ENCODE results near the gene MTX3. TPM values are rescaled to one million over a fixed set of nuclear protein-coding genes. Genes with fewer than 3 reads are reported as not detected.

MTX3 gene
- total RNA-seq, 2 donors from 2014 or later = 5.3 to 10.7 TPM

DNA sequence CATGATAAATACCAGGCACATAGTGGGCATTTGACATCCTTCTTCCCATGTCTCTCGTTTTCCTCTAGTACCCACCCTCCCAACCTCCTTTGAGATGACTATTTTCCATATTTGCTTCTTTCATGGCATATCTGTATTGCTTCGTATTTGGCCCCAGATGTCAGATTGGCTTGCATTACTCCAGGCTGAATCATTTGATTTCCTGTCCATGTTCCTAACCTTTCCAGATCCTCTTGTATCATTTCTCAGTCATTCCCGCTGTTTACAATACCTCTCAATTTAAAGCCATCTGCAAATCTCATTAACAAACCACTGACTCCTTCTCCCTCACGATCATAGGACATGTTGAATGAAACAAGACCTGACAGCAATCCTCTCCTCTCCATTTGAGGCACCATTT lies 19.9 kb downstream of the MTX3 start:
- Histone ChIP-seq H3K36me3 (no peaks in the 10 kb centered on the region), H3K4me3 (no peak overlapping the region), H3K27ac (no peak overlapping the region), H3K27me3 (no peaks in the 10 kb centered on the region), H3K9me3 (no peaks in the 10 kb centered on the region), H3K4me1 (no peaks in the 10 kb centered on the region)
- TF ChIP-seq, protein P1, sequence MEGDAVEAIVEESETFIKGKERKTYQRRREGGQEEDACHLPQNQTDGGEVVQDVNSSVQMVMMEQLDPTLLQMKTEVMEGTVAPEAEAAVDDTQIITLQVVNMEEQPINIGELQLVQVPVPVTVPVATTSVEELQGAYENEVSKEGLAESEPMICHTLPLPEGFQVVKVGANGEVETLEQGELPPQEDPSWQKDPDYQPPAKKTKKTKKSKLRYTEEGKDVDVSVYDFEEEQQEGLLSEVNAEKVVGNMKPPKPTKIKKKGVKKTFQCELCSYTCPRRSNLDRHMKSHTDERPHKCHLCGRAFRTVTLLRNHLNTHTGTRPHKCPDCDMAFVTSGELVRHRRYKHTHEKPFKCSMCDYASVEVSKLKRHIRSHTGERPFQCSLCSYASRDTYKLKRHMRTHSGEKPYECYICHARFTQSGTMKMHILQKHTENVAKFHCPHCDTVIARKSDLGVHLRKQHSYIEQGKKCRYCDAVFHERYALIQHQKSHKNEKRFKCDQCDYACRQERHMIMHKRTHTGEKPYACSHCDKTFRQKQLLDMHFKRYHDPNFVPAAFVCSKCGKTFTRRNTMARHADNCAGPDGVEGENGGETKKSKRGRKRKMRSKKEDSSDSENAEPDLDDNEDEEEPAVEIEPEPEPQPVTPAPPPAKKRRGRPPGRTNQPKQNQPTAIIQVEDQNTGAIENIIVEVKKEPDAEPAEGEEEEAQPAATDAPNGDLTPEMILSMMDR (IDR thresholded peaks at IDR 0.05) = no peak
- no peak for DNase-seq (ENCODE audit: low spot score)

DNA sequence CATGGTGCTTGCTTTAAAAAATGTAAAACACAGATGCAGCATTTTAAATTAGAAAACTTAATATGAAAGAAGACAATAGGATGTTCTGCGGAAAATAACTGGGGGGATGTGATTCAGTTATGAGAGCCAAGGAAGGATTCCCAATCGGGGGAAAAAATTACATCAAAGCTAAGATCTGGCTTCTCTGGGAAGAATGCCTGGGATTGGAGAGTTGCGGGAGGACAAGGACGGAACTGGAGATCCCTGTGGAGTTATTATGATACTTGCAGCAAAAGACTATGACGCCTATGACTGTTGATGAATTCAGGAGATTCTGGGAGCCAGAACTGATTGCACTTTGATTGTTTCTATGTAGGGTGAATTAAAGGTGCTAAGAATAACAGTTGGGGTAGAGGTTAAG lies 24.6 kb downstream of the MTX3 start:
- Histone ChIP-seq H3K4me1 (no peaks in the 10 kb centered on the region), H3K27ac (no peak overlapping the region), H3K9me3 (no peaks in the 10 kb centered on the region), H3K4me3 (no peak overlapping the region), H3K36me3 (no peaks in the 10 kb centered on the region), H3K27me3 (no peaks in the 10 kb centered on the region)
- TF ChIP-seq, protein P1 (IDR thresholded peaks at IDR 0.05) = no peak
- DNase-seq (ENCODE audit: low spot score) = no peak

DNA sequence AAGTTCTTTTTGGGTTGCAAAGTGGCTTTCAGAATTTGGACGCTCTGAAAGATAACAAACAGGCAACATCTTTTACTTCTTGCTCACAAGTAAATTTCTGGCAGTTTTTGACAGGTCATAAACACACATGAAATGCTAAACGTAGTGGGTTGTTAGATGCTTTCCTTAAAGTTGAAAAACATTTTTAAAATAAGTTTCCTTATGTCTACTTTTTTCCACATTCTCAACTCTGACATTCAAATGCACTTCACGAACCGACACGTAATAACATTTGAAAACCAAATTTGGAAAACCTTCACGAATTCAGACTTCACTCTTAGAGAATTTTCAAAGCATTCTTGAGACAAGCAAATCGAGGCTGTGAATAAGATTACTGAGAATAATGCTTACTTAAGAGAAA lies 26.9 kb downstream of the MTX3 start:
- Histone ChIP-seq H3K27me3 (no peaks in the 10 kb centered on the region), H3K36me3 (no peaks in the 10 kb centered on the region), H3K27ac (no peak overlapping the region), H3K4me3 (no peak overlapping the region), H3K4me1 (no peaks in the 10 kb centered on the region), H3K9me3 (no peaks in the 10 kb centered on the region)
- DNase-seq (ENCODE audit: low spot score) = no peak
- TF ChIP-seq, protein P1 (IDR thresholded peaks at IDR 0.05) = no peak

DNA sequence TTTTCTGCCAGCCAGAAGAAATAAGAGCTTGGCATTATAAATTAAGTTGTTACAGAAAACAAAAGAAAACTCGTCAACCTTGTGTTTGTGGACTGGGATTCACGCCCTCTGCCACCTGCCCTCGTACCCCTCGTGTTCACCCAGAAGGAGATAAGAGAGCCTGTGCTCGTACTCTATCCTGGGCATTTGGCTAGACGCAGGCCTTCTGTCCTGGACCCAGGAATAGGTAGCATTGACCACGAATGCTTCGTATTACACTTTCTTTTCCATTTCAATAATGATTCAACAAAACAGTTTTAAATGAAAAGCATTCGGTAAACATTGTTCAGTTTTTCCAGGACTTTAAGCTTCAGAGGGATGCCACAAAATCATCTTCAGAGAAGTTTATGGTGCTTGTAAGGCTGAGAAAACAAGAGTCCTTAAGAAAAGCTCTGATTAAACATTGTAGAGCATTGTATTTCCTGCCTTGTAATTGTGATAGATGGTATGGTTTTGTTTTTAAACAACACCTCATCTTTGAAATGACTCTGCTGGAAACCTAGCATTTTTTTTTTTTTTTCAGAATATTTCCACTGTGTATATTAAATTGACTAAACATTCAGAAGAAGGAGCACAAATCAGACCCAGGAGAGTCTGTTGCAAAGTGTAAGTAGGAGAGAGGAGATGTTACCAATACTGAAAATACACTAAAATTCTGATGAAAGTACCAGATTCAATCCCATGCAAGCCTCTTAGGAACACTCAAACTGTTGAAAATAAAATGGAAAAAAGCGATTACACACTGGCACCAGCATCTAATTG lies 27.6 kb downstream of the MTX3 start:
- Histone ChIP-seq H3K9me3 (no peaks in the 10 kb centered on the region), H3K36me3 (no peaks in the 10 kb centered on the region), H3K4me1 (no peaks in the 10 kb centered on the region), H3K27ac (no peak overlapping the region), H3K4me3 (no peak overlapping the region), H3K27me3 (no peaks in the 10 kb centered on the region)
- TF ChIP-seq, protein P1 (IDR thresholded peaks at IDR 0.05) = no peak
- no peak for DNase-seq (ENCODE audit: low spot score)

DNA sequence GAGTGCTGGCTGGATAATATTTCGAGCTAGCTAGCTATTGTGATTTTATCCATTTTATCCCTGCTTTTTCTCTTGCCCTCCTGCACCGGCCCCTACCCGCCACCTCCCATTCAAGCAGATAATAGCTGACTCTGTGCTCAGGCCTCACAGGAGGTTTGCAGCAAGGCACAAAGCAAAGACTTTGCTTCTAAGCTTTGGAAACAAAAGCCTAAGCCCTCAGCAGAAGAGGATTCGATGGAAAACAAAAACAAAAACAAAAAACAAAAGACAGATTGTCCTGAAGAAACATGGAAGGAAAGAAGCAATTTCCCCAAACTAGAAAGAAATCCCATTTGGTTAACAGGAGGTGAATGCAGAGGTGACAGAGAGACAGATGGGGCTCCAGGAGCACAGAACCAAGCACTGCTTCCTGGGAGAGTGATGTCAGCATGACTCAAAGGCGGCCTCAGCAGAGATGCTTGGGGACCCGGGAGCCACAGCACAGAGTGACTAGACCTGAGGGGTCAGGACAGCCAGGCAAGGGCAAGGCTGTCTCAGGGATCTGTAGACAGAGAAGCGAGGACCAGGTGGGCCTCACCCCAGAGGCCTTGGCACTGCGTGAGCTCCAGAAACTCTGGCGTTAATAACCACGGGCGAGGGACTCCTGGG lies 28.4 kb downstream of the MTX3 start:
- Histone ChIP-seq H3K4me1 (no peaks in the 10 kb centered on the region), H3K27ac (no peak overlapping the region), H3K4me3 (no peak overlapping the region), H3K9me3 (no peaks in the 10 kb centered on the region), H3K36me3 (no peaks in the 10 kb centered on the region), H3K27me3 (no peaks in the 10 kb centered on the region)
- TF ChIP-seq, protein P1 (IDR thresholded peaks at IDR 0.05) = no peak
- no peak for DNase-seq (ENCODE audit: low spot score)
